SKM-1 treated with dmso at 0.1 percent for 144 hours (cell line): ENCODE results near the gene BRD3OS.
A peak's percentile ranks its signal among the peaks of the same experiment; 100 is the strongest.

Experiments
- DNase-seq: peaks from one replicate; lab custom pipeline; 2025; ENCODE audit not compliant: unreplicated experiment; lab: John Stamatoyannopoulos, UW

Gene BRD3OS

GRCh38 chr9:134049772-134050588, 24.7 kb downstream of the BRD3OS start:
- DNase-seq, result no peak

GRCh38 chr9:134050726-134051125, 25.4 kb downstream of the BRD3OS start:
- no peak for DNase-seq

GRCh38 chr9:134051319-134051718, 26.0 kb downstream of the BRD3OS start:
- no peak for DNase-seq

GRCh38 chr9:134052491-134052890, 27.2 kb downstream of the BRD3OS start:
- no peak for DNase-seq

GRCh38 chr9:134052941-134053340, 27.7 kb downstream of the BRD3OS start:
- DNase-seq, result no peak

DNA sequence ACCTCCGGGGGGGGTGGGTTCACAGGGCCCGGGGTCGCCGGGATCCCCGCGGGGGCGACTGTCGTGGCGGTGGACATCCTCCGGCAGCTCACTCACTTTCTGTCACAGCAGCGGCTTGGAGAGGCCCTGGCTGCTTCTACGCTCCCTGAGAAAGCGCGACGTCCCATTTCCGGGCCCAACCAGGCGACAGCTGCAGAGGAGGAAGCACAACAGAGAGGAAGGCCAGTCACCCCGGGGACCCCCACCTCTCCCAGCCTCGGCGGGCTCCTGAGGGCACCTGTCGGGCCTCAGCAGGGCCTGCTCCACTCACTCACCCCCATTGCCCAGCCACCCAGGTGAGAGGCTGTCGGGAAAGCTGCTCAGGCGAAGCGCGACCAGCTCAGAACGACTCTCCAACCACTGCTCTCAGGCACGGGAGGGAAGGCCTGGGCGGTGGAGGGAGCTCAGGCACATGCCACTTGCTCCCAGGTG, 28.2 kb downstream of the BRD3OS start:
- no peak for DNase-seq

GRCh38 chr9:134053941-134054761, 28.9 kb downstream of the BRD3OS start:
- DNase-seq, result no peak

GRCh38 chr9:134054891-134055811, 29.9 kb downstream of the BRD3OS start:
- no peak for DNase-seq

DNA sequence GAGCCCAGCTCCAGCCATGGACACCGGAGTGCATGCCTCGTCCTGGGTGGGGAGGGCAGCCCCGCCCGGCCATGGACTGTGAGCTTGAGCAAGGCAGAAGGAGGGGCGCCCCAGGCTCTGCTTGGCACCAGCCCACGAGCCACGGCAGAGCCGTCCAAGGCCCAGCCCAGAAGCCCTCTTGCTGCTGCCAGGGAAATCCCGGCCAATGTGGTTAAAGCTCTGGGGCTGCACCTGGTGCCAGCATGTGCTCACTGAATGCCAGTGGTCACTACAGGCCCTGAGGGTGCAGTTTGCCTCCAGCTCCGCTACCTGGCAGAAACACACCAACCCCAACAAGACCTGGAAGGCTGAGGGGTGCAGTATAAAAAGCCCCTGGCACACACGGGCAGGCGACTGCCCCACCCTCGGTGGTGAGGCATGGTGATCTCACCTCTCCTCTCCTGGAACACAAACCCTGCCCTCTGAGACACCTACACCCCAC, 30.7 kb downstream of the BRD3OS start:
- DNase-seq, result no peak

DNA sequence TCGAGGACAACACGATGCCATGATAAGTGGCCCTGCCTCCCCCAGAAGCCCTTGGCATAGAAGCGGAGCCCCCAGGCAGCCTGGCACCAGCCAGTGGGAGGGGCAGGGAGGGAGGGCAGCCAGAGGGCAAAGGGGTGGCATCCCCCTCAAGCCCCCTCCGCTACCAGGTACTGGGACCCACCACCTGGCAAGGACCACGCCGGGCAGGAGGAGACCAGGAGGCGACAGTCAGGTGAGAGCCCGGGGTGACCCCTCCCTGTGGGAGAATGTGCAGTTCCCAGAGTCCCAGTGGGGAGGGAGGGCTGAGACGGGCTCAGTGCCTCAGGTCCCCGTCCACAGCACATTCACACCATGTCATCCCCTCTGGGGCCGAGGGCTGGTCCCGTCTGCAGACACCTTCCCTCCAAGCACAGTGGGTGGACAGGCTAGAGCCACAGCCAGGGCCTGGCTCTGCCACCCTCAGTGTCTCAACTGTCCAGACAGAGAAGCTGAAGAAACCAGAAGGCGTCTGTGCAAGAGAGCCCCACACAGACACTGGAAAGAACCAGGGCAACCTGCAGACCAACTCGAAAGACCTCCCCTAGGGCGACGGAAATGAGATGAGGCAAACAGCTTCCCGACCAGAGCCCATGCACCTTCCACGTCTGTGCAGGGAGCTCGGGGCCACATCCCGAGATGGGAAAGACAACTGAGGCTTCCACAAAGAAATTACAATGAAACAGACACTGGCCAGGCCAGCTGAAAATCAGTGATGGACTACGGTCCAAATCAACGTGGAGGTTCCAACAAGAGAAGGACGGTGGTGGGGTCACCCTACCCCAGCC, 31.4 kb downstream of the BRD3OS start:
- DNase-seq, result no peak

DNA sequence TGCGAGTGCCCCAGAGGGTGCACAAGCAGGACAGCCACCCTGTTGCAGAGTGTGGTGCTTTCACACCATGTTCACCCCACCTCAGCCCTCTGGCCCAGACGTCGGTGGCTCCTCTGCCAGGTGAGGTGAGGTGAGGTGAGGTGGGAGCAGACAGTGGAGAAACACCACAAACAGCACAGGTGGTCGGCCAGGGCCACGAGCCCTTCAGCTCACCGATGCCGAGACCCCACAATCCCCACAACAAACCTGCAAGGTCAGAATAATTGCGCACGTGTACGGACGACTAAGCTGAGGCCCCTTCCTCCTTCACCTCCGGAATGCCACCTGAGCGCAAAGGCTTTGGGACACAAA, 32.0 kb downstream of the BRD3OS start:
- DNase-seq, result no peak

DNA sequence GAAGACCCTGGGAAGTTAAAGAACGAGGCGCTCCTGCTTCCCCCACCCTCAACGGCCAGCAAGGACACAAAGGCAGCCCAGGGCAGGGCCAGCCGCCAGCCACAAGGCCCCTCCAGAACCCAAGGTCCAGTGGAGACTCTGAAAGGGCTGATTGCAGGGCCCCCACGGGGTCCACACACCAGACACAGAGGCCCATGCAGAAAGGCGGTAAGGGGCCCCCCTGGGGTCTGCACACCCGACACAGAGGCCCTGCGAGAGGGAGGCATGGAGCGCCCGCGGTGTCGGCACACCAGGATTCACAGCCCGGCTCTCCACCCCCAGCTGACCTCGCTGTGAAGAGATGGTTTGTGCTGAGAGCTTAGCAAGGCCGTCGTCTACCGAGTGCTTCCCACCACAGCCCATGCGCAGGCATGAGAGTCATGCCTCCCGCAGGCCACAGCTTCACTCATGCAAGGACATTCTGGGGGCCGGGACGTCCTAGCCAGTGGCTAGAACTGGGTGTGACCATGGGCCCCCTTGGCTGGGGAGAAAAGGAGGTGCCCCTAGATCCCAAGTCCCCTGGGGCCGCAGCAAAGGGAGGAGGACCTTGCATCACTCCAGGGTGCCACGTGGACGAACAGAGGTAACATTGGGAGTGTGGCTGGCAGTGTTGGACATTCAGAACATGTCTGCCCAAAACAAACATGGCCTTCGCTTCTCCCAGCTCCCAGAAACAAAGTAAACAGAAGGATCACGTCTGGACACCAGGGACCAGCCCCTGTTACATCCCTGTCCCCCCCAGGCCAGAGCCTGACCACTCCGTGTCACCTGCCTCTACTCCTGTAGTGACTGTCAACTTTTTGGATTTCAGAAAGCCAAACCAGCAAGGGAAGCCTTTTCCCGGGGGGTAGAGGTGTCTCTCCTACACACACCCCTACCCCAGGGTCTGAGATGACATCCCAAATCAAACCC, 32.7 kb downstream of the BRD3OS start:
- no peak for DNase-seq

- DNase-seq, result no peak
Observed at GRCh38 chr9:134058716-134059115, 33.4 kb downstream of the BRD3OS start.

GRCh38 chr9:134059188-134059641, 33.9 kb downstream of the BRD3OS start:
- no peak for DNase-seq

GRCh38 chr9:134059661-134060395, 34.5 kb downstream of the BRD3OS start:
- DNase-seq, result peak; percentile 93

DNA sequence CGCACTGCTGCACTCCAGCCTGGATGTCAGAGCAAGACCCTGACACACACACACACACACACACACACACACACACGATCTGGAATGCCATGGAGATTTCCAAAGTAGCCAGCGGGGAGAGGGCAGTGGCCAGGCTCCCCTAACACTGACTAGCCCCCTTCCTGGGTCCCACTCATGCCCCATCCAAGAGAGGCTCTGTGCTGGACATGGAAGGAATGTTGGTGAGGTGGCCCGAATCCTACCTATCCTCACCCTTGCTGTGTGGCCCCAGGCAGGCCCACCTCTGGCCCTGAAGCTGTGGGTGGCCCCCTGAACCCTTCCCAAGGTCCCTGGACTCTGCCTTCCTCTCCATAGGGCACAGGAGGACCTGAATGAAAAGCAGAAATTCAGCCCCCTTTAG, 35.3 kb downstream of the BRD3OS start:
- no peak for DNase-seq

DNA sequence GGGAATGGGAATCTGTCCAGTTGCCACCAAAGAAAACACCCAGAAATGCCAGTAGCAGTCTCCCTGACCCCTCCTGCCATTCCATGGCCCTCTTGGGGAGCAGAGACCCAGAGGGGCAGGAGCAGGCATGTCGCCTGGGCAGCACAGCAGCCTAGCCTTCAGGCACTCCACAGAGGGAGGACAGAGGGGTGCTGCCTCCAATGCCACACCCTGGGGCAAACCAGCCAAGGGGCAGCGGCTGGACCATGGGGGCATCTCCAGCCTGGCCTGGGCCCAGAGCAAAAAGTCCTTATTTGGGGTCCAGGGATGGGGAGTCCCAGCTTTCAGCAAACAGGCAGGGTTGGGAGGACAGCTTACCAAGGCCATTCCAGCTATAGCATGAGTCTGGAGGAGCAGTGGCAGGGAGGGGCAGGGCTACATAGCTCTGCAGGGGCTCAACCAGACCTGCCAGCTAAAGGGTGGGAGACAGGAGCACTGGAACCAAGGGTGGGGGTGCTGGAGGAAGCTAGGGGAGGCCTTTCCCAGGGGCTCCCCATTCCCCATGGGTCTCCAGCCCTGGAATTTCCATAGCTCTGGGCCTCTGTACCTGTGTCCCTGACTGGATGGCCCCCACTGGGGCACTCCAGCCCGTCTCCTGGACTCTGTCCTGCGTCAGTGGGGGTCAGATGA, 35.9 kb downstream of the BRD3OS start:
- DNase-seq, result no peak
